ENCODE measurements around the gene KRT15. TPM values are rescaled to one million over a fixed set of nuclear protein-coding genes. Genes with fewer than 3 reads are reported as not detected.

The KRT15 gene
- total and polyA plus RNA-seq, 9 of the 15 experiments (the other 6 are each of a cell fraction or from before 2014, with no cell fraction given): 0.28 to 4.4 (median 0.56) TPM

DNA sequence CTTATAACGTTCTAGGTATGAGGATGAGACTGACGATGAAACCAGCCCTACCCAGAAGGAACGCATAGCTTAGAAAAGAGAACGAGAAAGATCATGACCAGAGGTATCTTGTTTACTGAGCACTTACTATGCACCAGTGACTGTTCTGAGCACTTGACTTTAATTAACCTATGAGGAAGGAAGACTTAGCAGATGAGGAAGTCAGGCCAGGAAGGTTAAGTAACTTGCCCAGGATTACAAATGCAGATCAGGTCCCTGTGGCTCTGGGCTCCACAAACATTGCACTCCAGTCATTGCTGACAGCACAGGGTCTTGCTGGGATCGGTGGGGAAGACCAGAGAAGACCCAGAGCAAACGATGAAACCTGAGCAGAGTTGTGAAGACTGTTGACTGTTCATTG, 20.4 kb downstream of the KRT15 start (continued):
- no peak for TF ChIP-seq FOXP1 (CRISPR knock-in tag; IDR thresholded peaks at IDR 0.05)

DNA sequence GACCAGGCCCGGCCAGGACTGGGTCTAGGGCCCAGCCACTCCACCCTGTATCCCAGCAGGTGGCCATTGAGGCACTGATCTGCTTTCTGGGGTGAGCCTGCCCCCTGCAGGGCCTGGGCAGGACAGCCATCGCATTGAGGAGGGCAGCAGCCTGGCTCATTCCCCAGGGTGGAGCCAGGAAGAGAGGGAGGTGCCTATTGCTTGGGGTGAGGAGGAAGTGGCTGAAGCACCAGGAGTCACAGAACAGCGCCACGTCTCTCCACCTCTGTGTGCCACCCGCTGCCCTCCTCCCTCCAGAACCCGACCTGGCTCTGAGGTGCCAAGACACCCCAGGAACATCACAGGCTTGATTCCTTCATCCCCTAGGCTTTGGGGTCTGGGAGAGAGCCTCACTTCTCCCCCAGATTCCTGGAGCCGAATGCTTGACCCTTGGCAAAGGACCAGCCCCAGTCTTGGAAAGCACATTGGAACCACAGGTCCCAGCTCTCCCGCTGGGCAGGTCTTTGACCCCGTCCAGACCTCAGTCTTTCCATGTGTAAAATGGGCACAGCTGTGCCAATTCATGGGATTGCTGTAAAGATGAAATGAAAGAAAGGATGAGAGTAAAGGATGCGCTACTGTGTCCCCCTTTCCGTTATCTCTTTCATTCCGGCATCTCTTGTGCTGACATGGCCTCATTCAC, 21.7 kb downstream of the KRT15 start:
- Histone ChIP-seq H3K9me3 (replicated peaks; ENCODE audit: control insufficient read depth, insufficient read depth, low read depth, low read length) (no peaks in the 10 kb centered on the region), H3K27ac (ENCODE audit: extremely low read depth, low read depth, low read length) (no peak overlapping the region), H4K20me1 (replicated peaks; ENCODE audit: control insufficient read depth, insufficient read depth, low read length) (no peaks in the 10 kb centered on the region), H3K4me1 (replicated peaks in 1 of 2; ENCODE audit: control insufficient read depth in 2 of 2, insufficient read depth in 2 of 2, low read length in 2 of 2) (peaks cover 48 to 53% of the 10 kb centered on the region in 2 experiments), H3K9ac (ENCODE audit: insufficient read depth in 1 of 2, low read depth in 2 of 2, low read length in 2 of 2) (peak overlapping the region in 1 of 2 experiments; percentile 85; a peak in 2 of 4 replicates), H3K27me3 (ENCODE audit: control insufficient read depth in 2 of 2, insufficient read depth in 2 of 2, low read length in 2 of 2) (no peaks in the 10 kb centered on the region), H3K4me3 (no peak overlapping the region), H3K79me2 (ENCODE audit: control insufficient read depth, insufficient read depth, low read length) (no peaks in the 10 kb centered on the region), H3K36me3 (ENCODE audit: control insufficient read depth, insufficient read depth, low read length) (no peaks in the 10 kb centered on the region), H2AFZ (ENCODE audit: low read depth, low read length) (peak overlapping the region; percentile 87), H3K4me2 (ENCODE audit: insufficient read depth, low read length) (peak overlapping the region; percentile 60; the same call in 1 of the 2 replicates), H3K9me1 (ENCODE audit: control insufficient read depth, insufficient read depth, low read length) (no peaks in the 10 kb centered on the region)
- intact Hi-C loops (cut with micrococcal nuclease) (loop anchor here (10.0 kb wide), 1 partner anchor 592 kb away; no protein-coding TSS in a partner anchor), in situ Hi-C loops (cut with MboI) (no loop called here)
- BruUV-seq (replicated peaks): no TSS peak
- DNase-seq (ENCODE audit: extremely low read depth in 1 of 4, low spot score in 3 of 4) (peak; percentile 88 to 91 (median 90)), ATAC-seq (peak; percentile 92), FAIRE-seq (peak; percentile 78)
- WGBS (ENCODE audit: insufficient coverage, low coverage, missing lambda C conversion rate): 35% methylated on average over 11 of the region's 12 CpGs
- CTCF ChIA-PET (ENCODE audit: low intra/inter-chr PET ratio): interaction anchor here (0.7 to 0.9 kb wide), 2 partner anchors 11 to 587 kb away, joined by 3 to 6 read pairs; no protein-coding TSS in a partner anchor
- POLR2A ChIA-PET: interaction anchor here (1.4 kb wide), 1 partner anchor 8 kb away, joined by 6 read pairs; no protein-coding TSS in a partner anchor
- TF ChIP-seq ZNF785 (CRISPR knock-in tag; IDR thresholded peaks at IDR 0.05) (no peak), IRF2 (CRISPR knock-in tag; IDR thresholded peaks at IDR 0.05) (no peak), RCOR1 (IDR thresholded peaks at IDR 0.05; ENCODE audit: borderline replicate concordance in 1 of 2, low read depth in 2 of 2, low read length in 2 of 2) (peak in 1 of 2 experiments; percentile 72; a peak in 2 of 4 replicates), MAFF (IDR thresholded peaks at IDR 0.05; ENCODE audit: low read length) (no peak), ERF (CRISPR knock-in tag; IDR thresholded peaks at IDR 0.05) (no peak)
- TF ChIP-seq, protein P1, sequence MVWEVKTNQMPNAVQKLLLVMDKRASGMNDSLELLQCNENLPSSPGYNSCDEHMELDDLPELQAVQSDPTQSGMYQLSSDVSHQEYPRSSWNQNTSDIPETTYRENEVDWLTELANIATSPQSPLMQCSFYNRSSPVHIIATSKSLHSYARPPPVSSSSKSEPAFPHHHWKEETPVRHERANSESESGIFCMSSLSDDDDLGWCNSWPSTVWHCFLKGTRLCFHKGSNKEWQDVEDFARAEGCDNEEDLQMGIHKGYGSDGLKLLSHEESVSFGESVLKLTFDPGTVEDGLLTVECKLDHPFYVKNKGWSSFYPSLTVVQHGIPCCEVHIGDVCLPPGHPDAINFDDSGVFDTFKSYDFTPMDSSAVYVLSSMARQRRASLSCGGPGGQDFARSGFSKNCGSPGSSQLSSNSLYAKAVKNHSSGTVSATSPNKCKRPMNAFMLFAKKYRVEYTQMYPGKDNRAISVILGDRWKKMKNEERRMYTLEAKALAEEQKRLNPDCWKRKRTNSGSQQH (CRISPR knock-in tag; IDR thresholded peaks at IDR 0.05): no peak
- TF ChIP-seq, protein P2, sequence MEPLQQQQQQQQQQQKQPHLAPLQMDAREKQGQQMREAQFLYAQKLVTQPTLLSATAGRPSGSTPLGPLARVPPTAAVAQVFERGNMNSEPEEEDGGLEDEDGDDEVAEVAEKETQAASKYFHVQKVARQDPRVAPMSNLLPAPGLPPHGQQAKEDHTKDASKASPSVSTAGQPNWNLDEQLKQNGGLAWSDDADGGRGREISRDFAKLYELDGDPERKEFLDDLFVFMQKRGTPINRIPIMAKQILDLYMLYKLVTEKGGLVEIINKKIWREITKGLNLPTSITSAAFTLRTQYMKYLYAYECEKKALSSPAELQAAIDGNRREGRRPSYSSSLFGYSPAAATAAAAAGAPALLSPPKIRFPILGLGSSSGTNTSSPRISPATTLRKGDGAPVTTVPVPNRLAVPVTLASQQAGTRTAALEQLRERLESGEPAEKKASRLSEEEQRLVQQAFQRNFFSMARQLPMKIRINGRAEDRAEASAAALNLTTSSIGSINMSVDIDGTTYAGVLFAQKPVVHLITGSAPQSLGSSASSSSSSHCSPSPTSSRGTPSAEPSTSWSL (CRISPR knock-in tag; IDR thresholded peaks at IDR 0.05; ENCODE audit: borderline replicate concordance): no peak
- TF ChIP-seq, protein P3, sequence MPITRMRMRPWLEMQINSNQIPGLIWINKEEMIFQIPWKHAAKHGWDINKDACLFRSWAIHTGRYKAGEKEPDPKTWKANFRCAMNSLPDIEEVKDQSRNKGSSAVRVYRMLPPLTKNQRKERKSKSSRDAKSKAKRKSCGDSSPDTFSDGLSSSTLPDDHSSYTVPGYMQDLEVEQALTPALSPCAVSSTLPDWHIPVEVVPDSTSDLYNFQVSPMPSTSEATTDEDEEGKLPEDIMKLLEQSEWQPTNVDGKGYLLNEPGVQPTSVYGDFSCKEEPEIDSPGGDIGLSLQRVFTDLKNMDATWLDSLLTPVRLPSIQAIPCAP (CRISPR knock-in tag; IDR thresholded peaks at IDR 0.05; ENCODE audit: borderline replicate concordance): no peak
